ENCODE results near the gene NEMP2.
"Not testable (repeated sequence)": the region's sequence is repeated elsewhere in the genome, so short reads cannot be mapped to it uniquely, and the experiment has no call there.

The NEMP2 gene

GRCh38 chr2:190499273-190499672, 35.2 kb downstream of the NEMP2 start:
- TF ChIP-seq SPI1 (IDR thresholded peaks at IDR 0.05; ENCODE audit: borderline replicate concordance, low read depth) (no peak), GABPA (IDR thresholded peaks at IDR 0.05; ENCODE audit: low read depth) (no peak), CTCF (IDR thresholded peaks at IDR 0.05; ENCODE audit: insufficient read depth, low read length) (no peak), POLR2AphosphoS5 (IDR thresholded peaks at IDR 0.05; ENCODE audit: low read depth) (no peak)
- TF ChIP-seq, protein P1, sequence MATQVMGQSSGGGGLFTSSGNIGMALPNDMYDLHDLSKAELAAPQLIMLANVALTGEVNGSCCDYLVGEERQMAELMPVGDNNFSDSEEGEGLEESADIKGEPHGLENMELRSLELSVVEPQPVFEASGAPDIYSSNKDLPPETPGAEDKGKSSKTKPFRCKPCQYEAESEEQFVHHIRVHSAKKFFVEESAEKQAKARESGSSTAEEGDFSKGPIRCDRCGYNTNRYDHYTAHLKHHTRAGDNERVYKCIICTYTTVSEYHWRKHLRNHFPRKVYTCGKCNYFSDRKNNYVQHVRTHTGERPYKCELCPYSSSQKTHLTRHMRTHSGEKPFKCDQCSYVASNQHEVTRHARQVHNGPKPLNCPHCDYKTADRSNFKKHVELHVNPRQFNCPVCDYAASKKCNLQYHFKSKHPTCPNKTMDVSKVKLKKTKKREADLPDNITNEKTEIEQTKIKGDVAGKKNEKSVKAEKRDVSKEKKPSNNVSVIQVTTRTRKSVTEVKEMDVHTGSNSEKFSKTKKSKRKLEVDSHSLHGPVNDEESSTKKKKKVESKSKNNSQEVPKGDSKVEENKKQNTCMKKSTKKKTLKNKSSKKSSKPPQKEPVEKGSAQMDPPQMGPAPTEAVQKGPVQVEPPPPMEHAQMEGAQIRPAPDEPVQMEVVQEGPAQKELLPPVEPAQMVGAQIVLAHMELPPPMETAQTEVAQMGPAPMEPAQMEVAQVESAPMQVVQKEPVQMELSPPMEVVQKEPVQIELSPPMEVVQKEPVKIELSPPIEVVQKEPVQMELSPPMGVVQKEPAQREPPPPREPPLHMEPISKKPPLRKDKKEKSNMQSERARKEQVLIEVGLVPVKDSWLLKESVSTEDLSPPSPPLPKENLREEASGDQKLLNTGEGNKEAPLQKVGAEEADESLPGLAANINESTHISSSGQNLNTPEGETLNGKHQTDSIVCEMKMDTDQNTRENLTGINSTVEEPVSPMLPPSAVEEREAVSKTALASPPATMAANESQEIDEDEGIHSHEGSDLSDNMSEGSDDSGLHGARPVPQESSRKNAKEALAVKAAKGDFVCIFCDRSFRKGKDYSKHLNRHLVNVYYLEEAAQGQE (IDR thresholded peaks at IDR 0.05; ENCODE audit: insufficient replicate concordance, low read depth) = no peak
- Histone ChIP-seq H3K4me3 (replicated peaks; ENCODE audit: insufficient read depth, low read length) (no peak overlapping the region), H3K27me3 (ENCODE audit: insufficient read depth, poor library complexity, severe bottlenecking) (no peaks in the 10 kb centered on the region), H3K27ac (replicated peaks) (no peak overlapping the region)
- DNase-seq (ENCODE audit: low read depth in 1 of 2, low spot score in 1 of 2) = no peak

- DNase-seq (ENCODE audit: low read depth in 1 of 2, low spot score in 1 of 2) = no peak
- no peak overlapping the region for H3K27ac ChIP-seq (replicated peaks)
- no peak overlapping the region for H3K4me3 ChIP-seq (replicated peaks; ENCODE audit: insufficient read depth, low read length)
- no peak for TF ChIP-seq GABPA (IDR thresholded peaks at IDR 0.05; ENCODE audit: low read depth)
- no peak for TF ChIP-seq CTCF (IDR thresholded peaks at IDR 0.05; ENCODE audit: insufficient read depth, low read length)
- TF ChIP-seq, protein P1 (IDR thresholded peaks at IDR 0.05; ENCODE audit: insufficient replicate concordance, low read depth) = no peak
- no peak for TF ChIP-seq POLR2AphosphoS5 (IDR thresholded peaks at IDR 0.05; ENCODE audit: low read depth)
- TF ChIP-seq SPI1 (IDR thresholded peaks at IDR 0.05; ENCODE audit: borderline replicate concordance, low read depth) = no peak
- H3K27me3 ChIP-seq (ENCODE audit: insufficient read depth, poor library complexity, severe bottlenecking) = no peaks in the 10 kb centered on the region
Observed at GRCh38 chr2:190497428-190497827, 37.1 kb downstream of the NEMP2 start.

- not testable (repeated sequence) for H3K27ac ChIP-seq (replicated peaks); DNase-seq (ENCODE audit: low read depth in 1 of 2, low spot score in 1 of 2); H3K27me3 ChIP-seq (ENCODE audit: insufficient read depth, poor library complexity, severe bottlenecking); H3K4me3 ChIP-seq (replicated peaks; ENCODE audit: insufficient read depth, low read length)
Observed at GRCh38 chr2:190494600-190495227, 39.8 kb downstream of the NEMP2 start.

DNA sequence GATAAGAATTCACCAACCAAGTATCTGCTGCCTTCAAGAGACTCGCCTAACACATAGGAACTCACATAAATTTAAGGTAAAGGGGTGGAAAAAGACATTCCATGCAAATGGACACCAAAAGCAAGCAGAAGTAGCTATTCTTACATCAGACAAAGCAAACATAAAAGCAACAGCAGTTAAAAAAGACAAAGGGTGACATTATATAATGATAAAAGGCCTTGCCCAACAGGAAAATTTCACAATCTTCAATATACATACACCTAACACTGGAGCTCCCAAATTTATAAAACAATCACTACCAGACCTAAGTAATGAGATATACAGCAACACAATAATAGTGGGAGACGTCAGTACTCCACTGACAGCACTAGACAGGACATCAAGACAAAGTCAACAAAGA, 41.4 kb downstream of the NEMP2 start:
- Histone ChIP-seq H3K27me3 (ENCODE audit: insufficient read depth, poor library complexity, severe bottlenecking) (no peaks in the 10 kb centered on the region), H3K27ac (replicated peaks) (no peak overlapping the region)

More for the DNA sequence above, 41.4 kb downstream of the NEMP2 start:
- TF ChIP-seq GABPA (IDR thresholded peaks at IDR 0.05; ENCODE audit: low read depth) (no peak), SPI1 (IDR thresholded peaks at IDR 0.05; ENCODE audit: borderline replicate concordance, low read depth) (no peak), POLR2AphosphoS5 (IDR thresholded peaks at IDR 0.05; ENCODE audit: low read depth) (no peak), CTCF (IDR thresholded peaks at IDR 0.05; ENCODE audit: insufficient read depth, low read length) (no peak)
- TF ChIP-seq, protein P1 (IDR thresholded peaks at IDR 0.05; ENCODE audit: insufficient replicate concordance, low read depth) = no peak
- no peak for DNase-seq (ENCODE audit: low read depth in 1 of 2, low spot score in 1 of 2)
- no peak overlapping the region for H3K4me3 ChIP-seq (replicated peaks; ENCODE audit: insufficient read depth, low read length)

All from HL-60 (cell line).